Activated CD4-positive, CD25-positive, alpha-beta regulatory T cell treated with anti-CD3 and anti-CD28 coated beads, Interleukin-2, amount 50 U/mL, for 24 hours (primary cell): ENCODE data around the gene POLR1H.
A peak's percentile ranks its signal among the peaks of the same experiment; 100 is the strongest.
"Not testable (repeated sequence)": the region's sequence is repeated elsewhere in the genome, so short reads cannot be mapped to it uniquely, and the experiment has no call there.

Source experiments
- ATAC-seq, 2 donors: fragments of 150-1000 bp; cut with Tn5 transposase; one replicate each; pipeline ENCODE4 v1.10.0; 2021; ENCODE audit warnings: mild to moderate bottlenecking in 1 of 2, moderate library complexity in 1 of 2

Gene POLR1H, protein sequence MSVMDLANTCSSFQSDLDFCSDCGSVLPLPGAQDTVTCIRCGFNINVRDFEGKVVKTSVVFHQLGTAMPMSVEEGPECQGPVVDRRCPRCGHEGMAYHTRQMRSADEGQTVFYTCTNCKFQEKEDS

DNA sequence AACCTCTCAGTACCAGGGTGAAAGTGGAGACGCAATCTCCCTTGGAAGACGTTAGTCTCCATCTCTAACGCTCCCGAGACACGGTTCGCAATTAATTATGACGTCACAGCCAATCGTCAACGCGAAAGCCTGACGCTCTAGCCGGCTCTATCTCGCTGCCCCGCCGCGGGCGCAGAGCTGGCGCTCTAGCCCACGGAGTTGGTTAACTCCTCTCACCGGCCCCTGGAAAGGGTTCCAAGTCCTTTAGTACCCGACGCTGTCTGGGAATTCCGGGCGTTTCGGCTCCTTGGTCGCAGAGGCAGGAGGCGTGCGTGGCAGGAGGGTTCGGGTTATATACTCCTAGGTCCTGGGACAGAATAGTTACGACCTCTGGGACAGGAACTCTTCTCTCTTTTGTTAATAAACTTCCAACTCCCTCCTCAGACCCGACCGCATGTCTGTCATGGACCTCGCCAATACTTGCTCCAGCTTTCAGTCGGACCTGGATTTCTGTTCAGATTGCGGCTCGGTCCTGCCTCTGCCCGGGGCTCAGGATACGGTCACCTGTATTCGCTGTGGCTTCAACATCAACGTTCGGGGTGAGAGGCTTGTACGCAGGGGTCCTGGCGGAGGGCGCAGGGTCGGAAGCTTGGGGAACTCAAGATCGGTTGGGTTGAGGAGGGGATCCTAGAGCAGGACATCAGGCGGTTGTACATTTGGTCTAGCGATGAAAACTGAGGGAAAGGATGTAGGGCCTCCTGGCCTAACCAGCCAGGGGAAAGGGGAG, at the start of gene POLR1H:
POLR1H (plus strand) TSS at position 174 of the 766 bp plus-strand sequence; CDS start at position 434, 260 bp downstream.
- peak; percentile 96 to 98 for ATAC-seq

DNA sequence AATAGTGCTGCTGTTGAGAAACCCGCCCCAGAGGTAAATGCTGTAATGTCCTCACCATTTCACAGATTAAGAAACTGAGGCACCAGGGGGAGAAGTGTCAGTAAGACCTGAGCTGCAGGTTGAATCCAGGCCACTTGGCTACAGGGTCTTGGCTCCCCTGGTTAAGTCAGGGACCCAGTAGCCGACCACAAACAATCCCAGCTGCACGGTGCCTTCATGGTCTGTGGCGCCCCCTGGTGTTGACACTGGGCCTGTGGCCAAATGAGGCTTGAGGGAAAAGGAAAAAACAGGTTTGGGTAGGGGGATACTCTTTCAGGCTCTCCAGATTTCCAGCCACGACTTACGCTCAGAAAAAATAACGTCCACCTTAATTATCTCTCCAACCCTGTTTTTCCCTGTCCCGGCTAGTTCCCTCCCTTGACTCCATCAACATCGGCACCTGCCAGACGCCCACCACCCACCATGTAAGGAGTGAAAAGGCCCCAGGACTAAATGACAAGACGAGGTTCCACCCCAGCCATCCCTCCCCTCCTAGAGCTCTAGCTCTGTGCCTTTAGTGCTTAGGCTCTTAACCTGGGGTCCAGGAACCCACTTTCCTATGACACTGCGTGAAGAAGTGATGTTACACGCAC, 47.7 kb upstream of the POLR1H start:
- peak; percentile 46 to 55 for ATAC-seq

- ATAC-seq = no peak
Observed at GRCh38 chr6:30019819-30020218, 41.2 kb upstream of the POLR1H start.

GRCh38 chr6:30020626-30021025, 40.4 kb upstream of the POLR1H start:
- no peak for ATAC-seq

DNA sequence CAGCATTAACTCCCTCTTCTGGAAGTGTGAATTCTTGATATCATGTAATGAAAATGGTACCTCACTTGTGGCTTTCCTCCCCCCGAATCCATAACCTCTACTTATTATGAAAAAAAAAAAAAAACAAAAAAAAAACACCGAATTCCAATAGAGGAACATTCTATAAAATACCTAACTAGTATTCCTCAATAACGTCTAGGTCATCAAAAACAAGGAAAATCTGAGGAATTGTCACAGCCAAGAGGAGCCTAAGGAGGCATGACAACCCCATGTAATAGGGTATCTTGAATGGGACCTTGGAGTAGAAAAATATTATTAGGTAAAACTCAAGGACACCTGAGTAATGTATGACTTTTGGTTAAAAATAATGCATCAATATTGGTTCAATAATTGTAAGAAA, 38.9 kb upstream of the POLR1H start:
- no peak for ATAC-seq

- ATAC-seq = not testable (repeated sequence)
Observed at GRCh38 chr6:30022712-30023111, 38.4 kb upstream of the POLR1H start.

GRCh38 chr6:30025186-30025585, 35.9 kb upstream of the POLR1H start:
- ATAC-seq = no peak

DNA sequence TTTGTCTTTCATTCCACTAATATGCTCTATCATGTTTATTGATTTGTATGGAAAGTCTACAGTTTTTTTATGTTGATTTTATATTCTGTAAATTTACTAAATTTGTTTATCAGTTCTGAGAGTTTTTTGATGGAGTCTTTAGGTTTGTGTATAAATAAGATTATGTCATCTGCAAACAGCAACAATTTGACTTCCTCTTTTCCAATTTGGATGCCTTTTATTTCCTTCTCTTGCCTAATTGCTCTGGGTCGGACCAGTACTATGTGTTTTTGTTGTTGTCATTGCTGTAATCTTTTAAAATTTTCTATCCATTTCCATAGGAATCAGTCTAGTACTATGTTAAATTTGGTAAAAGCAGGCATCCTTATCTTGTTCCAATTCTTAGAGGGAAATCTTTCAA, 31.5 kb upstream of the POLR1H start:
- no peak for ATAC-seq

DNA sequence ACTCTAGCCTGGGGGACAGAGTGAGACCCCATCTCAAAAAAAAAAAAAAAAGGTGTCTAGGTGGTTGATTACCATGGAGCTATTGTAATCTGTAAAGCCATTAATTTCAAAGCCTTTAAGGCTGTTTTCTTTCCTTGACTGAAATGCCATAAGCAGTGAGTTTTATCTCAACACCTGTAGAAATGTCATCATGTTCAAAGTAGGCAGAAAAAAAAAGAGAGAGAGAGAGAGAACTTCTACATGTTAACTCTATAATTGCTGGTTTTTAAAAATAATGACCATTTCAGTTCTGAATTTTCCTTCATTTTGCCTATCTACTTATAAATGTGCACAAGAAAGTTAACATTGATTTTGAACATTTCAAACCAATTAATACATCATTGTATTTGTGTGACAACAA, 29.7 kb upstream of the POLR1H start:
- no peak for ATAC-seq

- ATAC-seq = not testable (repeated sequence)
Observed at GRCh38 chr6:30033440-30033839, 27.6 kb upstream of the POLR1H start.

DNA sequence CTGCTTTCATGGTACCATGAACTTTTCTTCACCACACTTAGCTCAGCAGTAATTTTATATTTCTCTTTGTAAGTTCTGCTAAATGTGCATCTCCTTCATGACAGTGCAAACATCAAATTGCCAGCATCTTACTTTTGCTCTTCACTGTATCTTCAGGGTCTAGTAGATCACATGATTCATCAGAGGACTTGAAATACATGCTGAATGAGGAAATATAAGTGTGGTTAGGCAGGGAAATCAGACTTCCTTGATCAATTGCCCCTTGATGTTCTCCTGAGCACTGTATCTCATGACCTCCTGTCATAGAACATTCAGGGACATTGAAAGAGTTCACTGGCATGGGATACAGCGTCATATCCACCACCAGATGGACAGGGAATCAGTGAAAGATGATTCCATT, 25.3 kb upstream of the POLR1H start:
- ATAC-seq = no peak

DNA sequence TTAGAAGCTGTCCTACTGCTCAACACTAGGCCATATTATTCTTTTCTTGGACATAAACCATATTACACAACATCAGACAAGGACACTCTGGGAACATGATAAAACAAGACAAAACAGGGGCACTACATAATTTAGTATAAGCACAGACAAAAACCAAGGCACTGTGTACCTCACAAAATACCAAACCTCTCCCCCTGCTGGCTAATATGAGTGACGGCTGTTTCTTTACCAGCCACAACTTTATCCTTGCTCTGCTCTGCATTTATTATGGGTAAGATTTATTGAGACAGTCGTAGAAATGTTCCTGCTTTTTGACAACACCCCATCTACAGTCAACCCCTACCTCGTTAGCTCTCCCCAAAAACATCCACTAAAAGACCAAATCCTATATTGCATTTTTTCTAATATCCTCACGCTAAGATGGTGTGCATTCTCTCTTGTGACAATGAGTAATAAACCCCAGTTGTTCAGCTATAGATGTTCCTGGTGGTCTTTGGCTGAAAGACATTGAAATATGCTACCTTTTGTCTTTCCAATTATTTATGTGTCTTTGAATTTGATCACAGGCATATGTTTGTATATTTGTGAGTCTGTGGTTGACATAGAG, 23.8 kb upstream of the POLR1H start:
- ATAC-seq = no peak

DNA sequence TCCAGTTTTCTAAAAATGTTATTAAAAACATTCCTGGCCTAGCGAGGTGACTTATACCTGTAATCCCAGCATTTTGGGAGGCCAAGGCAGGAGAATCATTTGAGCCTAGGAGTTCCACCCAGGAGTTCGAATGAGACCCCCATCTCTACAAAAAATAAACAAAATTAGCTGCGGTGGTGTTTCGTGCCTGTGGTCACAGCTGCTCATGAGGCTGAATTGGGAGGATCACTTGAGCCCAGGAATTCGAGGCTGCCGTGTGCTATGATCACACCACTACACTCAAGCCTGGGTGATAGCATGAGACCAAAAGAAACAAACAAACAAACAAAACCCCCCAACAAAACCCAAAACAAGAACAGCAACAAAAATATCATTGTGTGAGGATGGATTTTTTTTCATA, 19.8 kb upstream of the POLR1H start:
- no peak for ATAC-seq

DNA sequence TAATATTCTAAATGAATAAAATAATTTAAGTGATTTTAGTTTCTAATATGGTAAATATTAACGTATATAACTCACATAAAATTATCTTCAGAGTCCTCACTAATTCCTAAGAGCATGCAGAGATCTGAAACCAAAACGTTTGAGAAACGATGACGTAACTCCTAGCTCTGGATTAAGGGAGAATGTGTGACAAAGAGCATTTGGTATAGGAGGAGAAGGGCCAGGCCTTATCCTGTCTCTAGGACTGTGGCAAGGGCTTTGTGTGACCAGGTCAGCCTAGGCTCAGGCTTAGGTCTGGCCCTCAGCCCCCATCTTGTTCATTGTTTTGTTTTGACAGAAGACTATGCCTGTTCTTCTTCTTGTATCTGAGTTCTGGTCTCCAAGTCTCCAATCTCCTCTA, 19.2 kb upstream of the POLR1H start:
- no peak for ATAC-seq

DNA sequence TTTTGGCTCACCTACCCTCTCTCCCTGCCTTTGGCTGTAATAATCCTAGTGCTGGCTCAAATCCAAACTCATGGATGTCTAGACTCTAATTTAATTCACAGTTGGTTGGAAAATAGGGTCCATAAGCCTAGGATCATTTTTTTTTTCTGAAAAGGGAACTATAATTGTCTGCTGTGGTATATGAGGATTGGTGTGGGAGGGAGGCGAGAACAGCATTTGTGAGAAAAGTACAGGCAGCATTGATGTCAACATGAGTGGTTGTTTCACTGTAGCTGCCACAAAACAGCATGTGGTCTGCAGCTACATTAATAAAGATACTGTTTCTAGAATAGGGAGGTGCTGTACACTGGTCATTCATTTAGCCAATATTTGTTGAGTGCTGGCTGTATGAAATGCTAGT, 18.6 kb upstream of the POLR1H start:
- no peak for ATAC-seq

DNA sequence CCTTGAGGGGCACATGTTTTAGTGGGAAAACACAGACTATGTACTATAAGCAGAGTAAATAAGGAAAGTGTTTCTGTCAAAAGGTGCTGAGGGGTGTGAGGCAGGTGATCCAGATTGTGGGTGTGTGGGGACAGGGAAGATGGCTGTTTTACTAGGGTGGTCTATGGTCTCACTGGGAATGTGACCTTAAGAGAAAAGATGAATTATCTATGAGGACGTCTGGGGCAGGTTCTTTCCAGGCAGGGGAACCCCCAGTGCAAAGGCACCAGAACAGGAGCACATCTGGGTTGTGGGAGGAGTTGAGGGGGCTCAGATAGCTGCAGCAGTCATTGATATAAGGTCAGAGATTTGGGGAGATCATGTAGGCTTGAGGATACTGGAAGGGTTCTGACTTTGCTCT, 18.2 kb upstream of the POLR1H start:
- no peak for ATAC-seq

DNA sequence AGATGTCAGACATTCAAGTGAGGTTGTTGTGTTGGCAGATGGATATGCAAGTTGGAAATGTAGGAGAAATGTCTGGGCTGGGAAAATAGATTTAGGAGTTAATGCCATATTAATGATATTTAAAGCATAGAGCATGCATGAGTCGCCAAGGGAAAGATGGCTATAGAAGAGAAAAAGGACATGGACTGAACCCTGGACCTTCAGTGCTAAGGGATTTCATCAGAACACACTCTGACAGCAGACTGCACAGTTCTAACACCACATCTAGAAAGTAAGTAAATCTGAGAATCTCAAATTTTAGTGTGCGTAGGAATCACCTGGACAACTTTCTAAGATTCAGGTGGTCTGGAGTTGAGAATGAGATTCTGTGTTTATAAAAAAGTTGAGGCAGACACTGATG, 17.3 kb upstream of the POLR1H start:
- ATAC-seq = no peak

DNA sequence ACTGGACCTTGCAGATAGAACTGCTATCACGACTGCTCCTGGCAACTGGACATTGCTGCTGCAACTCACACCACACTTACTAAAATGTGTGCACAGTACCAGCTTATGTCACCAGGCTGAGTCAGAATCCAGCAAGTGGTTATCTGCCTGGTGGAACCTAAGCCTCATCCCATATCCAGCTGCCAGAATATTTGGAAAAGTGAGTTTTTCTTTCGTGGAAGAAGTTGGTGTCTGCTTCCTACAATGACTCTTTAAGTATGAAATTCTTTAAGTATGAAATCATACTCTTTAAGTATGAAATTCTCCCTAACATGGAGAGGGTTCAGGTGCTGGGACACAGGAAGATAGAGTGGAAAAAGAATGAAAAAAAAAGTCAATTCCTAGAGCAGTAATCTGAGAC, 16.4 kb upstream of the POLR1H start:
- ATAC-seq = no peak

DNA sequence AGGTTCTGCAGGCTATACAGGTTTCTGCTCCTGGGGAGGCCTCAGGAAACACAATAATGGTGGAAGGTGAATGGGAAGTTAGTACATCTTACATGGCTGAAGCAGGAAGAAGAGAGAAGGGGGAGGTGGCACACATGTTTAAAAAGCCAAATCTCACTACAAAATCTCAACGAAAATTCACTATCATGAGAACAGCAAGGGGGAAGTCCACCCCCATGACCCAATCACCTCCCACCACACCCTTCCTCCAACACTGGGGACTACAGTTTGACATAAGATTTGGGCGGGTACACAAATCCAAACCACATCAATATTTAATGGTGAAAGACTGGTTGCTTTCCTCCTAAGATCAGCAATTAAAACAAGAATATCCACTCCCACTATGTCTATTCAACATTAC, 13.8 kb upstream of the POLR1H start:
- ATAC-seq = no peak

- no peak for ATAC-seq
Observed at GRCh38 chr6:30053682-30054081, 7.4 kb upstream of the POLR1H start.

DNA sequence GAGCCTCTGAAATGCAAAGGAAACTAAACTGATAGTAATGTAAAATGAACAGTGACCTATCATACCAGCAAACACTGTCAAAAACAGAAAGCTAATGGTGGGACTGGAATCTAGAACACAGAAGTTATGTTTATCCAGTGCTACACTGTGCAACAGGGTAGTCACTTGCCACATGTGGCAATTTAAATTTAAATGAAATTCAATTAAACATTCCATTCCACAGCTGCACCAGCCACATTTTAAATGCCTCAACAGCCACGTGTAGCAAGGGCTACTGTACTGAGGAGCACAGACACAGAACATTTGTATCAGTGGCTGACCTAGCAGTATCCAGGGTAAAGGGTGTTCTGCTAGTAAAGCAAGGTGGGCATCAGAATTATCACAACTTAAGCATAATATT, 5.6 kb upstream of the POLR1H start:
- ATAC-seq = no peak

DNA sequence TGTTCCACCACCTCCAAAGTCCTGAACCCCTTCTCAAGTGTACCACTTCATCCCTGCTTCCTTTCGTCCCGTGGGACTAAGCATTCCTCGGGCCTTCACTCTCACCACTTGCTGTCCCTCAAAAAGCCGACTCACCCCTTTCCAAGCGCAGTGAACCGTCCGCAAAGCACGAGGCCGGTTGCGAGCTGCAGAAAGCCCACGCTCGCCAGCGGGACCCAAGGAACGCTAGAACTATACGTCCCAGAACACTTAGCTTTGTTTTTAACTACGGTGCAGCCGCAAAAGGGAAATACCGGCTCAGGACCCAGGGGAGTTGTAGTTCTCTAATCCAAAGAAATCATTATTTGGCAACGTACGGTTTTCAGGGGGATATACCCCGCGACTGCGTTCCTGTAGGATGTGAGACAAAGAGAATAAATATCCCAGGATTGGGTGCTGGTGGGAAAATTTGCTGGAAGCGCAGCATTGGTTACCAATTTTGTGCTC, 416 bp upstream of the POLR1H start:
- ATAC-seq = peak; percentile 11 to 24

- peak in 1 of 2 donors; percentile 15 for ATAC-seq
Observed at GRCh38 chr6:30061858-30062458, 893 bp downstream of the POLR1H start.
